ENCODE measurements around the gene RASGEF1C.

- no peak for TF ChIP-seq CTCF (IDR thresholded peaks at IDR 0.05)
- TF ChIP-seq EZH2phosphoT487 (IDR thresholded peaks at IDR 0.05), result no peak
These were observed 24.7 kb upstream of the RASGEF1C start for GRCh38 chr5:180233729-180234128.
